Effector CD4-positive, alpha-beta T cell (primary cell): ENCODE results near the gene GRM1. TPM values are rescaled to one million over a fixed set of nuclear protein-coding genes. Genes with fewer than 3 reads are reported as not detected.

Experiments
- DNase-seq: peaks from one replicate; pipeline ENCODE4 v3.0.0-alpha.2; 2020
- total RNA-seq: gene quantifications from one replicate; lab custom pipeline; 2026; lab: John Stamatoyannopoulos, UW

Gene GRM1
- total RNA-seq, result not detected

- no peak for DNase-seq
Observed at GRCh38 chr6:146028851-146029572, at the start of gene GRM1. GRM1 (plus strand) TSS chr6:146029062; CDS start chr6:146029518, 456 bp downstream.

- no peak for DNase-seq
Observed at GRCh38 chr6:146009338-146009737, 19.5 kb upstream of the GRM1 start.

DNA sequence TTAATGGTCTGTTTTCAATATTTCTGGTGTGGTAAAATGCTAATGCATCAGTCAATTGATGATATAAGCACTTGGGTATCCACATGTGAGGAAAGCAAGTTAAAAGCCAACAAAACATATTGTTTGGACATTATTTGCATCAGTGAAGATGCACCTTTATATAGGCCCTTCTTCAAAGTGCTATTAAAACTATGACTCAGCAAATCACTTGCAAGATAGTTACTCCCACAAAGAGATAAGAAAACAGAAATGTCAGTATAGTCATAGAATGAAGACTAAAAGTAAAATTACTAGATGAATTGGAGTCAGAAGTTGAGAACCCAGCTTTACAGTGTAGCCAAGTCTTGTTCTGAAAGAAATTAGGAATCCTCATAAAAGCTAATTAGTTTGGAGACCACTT lies 14.6 kb upstream of the GRM1 start:
- no peak for DNase-seq

DNA sequence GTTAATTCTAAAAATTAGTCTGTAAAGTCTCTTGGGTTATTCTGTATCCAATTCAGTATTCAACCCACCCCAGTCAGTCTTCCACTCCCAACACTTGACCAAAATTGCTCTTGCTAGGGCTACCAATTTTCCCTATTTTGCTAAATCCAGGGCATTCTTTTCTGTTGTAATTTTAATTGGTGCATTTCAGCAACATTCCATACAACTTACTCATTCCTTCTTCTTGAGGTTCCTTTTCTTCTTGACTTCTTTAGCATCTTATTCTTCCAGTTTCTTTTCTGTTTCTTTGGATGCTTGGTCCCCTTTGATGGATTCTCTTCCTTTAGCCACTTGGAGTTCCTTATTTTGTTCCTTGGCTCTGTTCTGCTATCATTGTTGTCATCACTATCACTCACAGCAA lies 11.2 kb upstream of the GRM1 start:
- no peak for DNase-seq

DNA sequence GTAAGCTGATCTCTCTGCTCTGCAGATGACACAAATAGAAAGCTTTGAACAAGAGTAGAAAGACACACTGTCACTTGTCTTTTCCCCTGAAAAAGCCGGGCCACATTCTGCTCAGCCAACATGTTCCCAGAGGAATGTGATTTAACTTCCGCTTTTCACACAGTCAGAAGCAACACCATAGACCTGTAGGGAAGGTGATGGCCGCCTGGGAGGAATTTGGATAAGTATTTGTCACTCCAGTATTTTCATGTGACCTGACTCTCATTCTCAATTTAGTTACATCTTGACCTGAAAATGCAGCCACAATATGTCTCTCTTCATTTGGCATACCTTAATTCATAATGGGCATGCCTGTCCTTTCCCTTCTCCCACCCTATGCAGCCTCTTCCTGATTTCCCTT lies 2.0 kb upstream of the GRM1 start:
- no peak for DNase-seq

- no peak for DNase-seq
Observed at GRCh38 chr6:146027586-146028251, 1.1 kb upstream of the GRM1 start.

- DNase-seq, result peak; percentile 8
Observed at GRCh38 chr6:146028252-146028795, 538 bp upstream of the GRM1 start.

DNA sequence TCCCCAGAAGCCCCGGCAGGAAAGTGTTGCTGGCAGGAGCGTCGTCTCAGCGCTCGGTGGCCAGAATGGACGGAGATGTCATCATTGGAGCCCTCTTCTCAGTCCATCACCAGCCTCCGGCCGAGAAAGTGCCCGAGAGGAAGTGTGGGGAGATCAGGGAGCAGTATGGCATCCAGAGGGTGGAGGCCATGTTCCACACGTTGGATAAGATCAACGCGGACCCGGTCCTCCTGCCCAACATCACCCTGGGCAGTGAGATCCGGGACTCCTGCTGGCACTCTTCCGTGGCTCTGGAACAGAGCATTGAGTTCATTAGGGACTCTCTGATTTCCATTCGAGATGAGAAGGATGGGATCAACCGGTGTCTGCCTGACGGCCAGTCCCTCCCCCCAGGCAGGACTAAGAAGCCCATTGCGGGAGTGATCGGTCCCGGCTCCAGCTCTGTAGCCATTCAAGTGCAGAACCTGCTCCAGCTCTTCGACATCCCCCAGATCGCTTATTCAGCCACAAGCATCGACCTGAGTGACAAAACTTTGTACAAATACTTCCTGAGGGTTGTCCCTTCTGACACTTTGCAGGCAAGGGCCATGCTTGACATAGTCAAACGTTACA lies 817 bp downstream of the GRM1 start:
- DNase-seq, result no peak

DNA sequence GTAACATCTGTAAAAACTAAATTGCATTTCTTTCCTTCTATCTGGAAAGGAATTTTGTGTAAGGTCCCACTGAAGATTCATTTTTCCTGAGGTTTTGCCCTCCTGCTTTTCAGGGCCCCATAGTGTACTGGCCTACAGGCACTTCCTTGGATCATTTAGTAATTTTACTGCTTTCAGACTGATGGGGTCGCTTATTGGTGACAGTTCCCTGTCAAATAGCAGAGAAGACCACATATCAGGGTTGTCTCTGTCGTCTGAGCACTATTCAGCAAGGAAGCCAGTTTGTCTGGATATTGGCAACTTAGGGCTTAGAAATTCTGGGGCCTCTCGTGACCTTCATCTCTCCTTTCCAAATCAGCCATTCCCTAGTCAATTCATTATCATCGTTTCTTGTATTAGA lies 3.5 kb downstream of the GRM1 start:
- no peak for DNase-seq

DNA sequence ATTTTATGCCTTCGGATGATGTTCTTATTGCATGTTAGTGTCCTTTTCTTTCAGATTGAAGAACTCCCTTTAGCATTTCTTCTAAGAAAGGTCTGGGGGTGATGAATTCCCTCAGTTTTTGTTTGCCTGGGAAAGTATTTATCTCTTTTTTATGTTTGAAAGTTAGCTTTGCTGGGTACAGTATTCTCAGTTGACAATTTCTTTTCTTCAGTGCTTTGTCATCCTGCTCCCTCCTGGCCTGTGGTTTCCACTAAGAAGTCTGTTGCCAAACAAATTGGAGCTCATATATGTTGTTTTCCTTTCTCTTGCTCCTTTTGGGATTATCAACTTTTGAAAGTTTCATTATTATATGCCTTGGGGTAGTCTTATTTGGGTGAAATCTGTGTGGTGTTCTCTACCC lies 11.5 kb downstream of the GRM1 start:
- DNase-seq, result no peak

DNA sequence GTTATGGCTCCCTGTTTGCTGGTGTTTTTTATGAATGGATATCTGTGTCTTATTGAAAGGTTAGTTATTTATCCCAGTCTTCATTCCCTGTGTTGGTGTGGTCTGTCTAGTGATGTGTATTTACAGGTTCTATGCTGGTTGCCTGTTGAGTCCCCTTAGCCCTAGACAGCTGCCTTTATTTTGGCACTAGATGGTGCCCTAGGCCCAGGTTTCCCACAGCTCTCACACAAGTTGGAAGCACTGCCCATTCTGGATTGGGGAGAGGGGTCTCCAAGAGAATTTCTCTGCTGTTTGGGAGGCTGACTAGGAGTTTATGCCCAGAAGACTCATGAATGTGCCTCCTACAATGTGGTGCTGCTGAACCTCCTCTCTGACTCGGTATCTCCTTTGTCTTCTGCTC lies 12.4 kb downstream of the GRM1 start:
- no peak for DNase-seq

GRCh38 chr6:146047371-146047770 lies 18.5 kb downstream of the GRM1 start:
- DNase-seq, result no peak

GRCh38 chr6:146050168-146050567 lies 21.3 kb downstream of the GRM1 start:
- DNase-seq, result no peak

GRCh38 chr6:146056506-146056905 lies 27.6 kb downstream of the GRM1 start:
- DNase-seq, result no peak

DNA sequence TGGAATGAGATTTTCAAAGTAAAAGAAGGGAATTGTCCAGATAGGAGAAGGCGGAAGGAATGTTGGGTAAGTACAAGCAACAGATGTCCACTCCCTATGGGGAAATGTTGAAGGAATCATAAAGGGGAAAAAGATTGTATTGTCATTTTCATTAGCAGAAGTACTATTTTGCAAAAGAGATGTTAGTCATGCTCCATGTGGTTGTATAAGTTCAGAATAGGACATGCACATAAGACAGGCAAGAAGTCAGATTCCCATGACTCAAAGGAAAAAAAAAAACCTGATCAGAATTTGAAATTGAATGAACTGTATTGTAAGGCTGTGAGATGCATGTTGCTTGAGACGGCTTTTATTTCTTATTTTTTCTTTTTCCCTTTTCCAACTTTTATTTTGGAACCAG lies 36.8 kb downstream of the GRM1 start:
- DNase-seq, result no peak

DNA sequence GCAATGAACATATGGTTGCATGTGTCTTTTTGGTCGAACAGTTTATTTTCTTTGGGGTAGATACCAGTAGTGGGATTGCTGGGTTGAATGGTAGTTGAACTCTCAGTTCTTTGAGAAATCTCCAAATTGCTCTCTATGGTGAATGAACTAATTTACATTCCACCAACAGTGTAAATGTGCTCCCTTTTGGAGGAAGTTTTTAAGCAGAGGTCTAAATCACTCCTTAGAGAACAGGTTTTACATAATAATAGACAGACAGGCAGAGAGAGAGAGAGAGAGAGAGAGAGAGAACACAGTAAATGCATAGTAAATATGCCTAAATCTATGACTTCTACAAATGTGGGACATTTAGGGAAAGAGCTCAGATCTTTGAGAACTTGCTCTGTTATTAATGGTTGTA lies 37.6 kb downstream of the GRM1 start:
- no peak for DNase-seq

DNA sequence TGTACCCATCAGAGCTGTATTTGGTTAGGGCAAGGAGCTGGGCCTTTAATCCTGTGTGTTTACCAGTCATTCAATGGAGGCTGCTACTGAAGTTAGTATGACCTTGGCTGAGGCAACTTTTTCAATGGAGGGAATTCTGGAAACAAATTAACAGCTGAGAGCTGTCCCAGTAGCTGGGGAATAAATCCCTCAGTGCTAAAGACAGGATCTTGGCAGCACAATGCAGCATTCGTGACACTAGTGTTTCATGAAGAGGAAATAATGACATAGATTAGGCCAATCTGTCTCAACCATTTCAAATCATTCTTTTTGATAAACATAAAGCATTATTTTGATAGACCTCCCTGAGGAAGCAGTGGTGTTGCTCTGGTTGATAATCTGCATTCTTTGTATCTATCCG lies 42.9 kb downstream of the GRM1 start:
- DNase-seq, result no peak

- DNase-seq, result no peak
Observed at GRCh38 chr6:146077992-146078391, 49.1 kb downstream of the GRM1 start.

- no peak for DNase-seq
Observed at GRCh38 chr6:146087386-146087785, 58.5 kb downstream of the GRM1 start.

DNA sequence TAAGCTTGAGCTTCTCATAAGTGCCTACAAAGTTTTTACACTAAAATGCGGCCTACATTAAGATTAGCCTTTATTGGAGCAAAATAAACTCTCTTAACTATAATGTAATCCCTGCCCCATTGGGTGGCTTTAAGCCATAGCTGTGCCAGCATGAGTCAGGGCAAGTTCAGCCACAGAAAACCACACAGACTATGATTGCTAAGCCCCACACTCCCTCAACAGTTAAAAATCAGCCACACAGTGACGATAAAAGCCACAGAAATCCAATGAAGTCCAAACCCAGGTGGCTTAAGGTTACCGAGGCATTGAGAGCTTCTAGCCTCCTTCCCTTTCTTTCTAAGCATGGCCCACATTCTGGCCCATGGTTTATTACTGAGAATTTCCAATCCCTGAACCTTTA lies 61.6 kb downstream of the GRM1 start:
- DNase-seq, result no peak

- DNase-seq, result no peak
Observed at GRCh38 chr6:146092961-146093686, 64.3 kb downstream of the GRM1 start.

- DNase-seq, result no peak
Observed at GRCh38 chr6:146095481-146095880, 66.6 kb downstream of the GRM1 start.

DNA sequence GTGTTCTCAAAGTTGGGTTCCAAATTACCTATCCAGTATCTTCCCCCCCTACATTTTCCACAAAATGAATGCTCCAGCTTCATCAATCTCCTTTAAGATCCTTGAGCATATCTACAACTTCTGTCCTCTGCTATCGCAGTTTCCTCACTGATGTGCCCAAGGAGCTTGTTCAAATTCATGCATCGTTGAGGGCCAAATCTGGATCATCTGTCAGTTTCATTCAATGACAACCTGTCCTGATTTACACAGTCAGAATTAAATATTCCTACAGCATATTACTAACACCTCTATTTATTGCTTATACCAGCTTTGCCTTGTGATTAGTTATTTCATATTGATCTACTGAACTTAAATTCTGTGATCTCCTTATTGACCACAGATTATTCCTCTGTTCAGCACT lies 68.7 kb downstream of the GRM1 start:
- no peak for DNase-seq
